Body of pancreas (tissue), 4 donors: ENCODE results near the gene PREX1.

Experiments used
- POLR2A ChIP-seq, 3 donors: fragments of 450-650 bp; IDR thresholded peaks; one replicate each; pipeline ENCODE4 v1.6.1; 2016; ENCODE audit warnings: antibody characterized with exemption in 3 of 3, mild to moderate bottlenecking in 2 of 3
- TF ChIP-seq, protein P1 (sequence below), 7 experiments: fragments of 450-650 bp in 4 of 7; fragments of 200-600 bp in 3 of 7; sonication (generic) in 3 of 7; IDR thresholded peaks; one replicate each; pipeline ENCODE4 v1.5.1; 2016 to 2019; ENCODE audit warnings: antibody characterized with exemption in 7 of 7

- TF ChIP-seq, protein P1, sequence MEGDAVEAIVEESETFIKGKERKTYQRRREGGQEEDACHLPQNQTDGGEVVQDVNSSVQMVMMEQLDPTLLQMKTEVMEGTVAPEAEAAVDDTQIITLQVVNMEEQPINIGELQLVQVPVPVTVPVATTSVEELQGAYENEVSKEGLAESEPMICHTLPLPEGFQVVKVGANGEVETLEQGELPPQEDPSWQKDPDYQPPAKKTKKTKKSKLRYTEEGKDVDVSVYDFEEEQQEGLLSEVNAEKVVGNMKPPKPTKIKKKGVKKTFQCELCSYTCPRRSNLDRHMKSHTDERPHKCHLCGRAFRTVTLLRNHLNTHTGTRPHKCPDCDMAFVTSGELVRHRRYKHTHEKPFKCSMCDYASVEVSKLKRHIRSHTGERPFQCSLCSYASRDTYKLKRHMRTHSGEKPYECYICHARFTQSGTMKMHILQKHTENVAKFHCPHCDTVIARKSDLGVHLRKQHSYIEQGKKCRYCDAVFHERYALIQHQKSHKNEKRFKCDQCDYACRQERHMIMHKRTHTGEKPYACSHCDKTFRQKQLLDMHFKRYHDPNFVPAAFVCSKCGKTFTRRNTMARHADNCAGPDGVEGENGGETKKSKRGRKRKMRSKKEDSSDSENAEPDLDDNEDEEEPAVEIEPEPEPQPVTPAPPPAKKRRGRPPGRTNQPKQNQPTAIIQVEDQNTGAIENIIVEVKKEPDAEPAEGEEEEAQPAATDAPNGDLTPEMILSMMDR (IDR thresholded peaks at IDR 0.05) = no peak
- no peak for TF ChIP-seq POLR2A (IDR thresholded peaks at IDR 0.05)
These were observed 222.2 kb downstream of the PREX1 start for GRCh38 chr20:48605364-48606171.
